Measurements from ENCODE around the gene MOCOS.

- TF ChIP-seq CTCF (IDR thresholded peaks at IDR 0.05) (no peak), POLR2A (IDR thresholded peaks at IDR 0.05) (no peak), POLR2AphosphoS5 (IDR thresholded peaks at IDR 0.05; ENCODE audit: insufficient read depth in 1 of 2, low read depth in 1 of 2) (no peak)
Observed at GRCh38 chr18:36167692-36168218, 19.5 kb upstream of the MOCOS start.

Data from vagina (tissue), 2 donors.